ENCODE results near the gene FNTB.

DNA sequence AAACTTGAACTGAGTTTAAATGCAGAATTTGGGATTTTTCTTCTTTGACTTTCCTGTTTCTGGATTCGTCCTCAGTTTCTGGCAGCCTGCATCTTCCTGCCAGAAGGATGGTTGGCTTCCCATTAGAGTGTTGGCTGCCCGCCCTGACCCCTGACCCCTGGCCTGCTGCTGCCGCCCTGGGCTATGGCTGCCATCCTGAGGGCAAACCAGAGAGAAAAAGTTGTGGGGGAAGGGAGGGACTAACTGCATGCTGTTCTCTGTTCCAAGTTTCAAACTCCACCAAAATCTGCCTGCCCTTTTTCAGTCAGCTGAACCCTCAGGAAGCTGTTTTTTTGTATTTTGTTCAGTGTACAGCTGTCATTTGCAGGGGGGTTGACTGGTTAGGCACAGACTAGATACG is 48.4 kb downstream of the FNTB start:
- TF ChIP-seq, protein P1, sequence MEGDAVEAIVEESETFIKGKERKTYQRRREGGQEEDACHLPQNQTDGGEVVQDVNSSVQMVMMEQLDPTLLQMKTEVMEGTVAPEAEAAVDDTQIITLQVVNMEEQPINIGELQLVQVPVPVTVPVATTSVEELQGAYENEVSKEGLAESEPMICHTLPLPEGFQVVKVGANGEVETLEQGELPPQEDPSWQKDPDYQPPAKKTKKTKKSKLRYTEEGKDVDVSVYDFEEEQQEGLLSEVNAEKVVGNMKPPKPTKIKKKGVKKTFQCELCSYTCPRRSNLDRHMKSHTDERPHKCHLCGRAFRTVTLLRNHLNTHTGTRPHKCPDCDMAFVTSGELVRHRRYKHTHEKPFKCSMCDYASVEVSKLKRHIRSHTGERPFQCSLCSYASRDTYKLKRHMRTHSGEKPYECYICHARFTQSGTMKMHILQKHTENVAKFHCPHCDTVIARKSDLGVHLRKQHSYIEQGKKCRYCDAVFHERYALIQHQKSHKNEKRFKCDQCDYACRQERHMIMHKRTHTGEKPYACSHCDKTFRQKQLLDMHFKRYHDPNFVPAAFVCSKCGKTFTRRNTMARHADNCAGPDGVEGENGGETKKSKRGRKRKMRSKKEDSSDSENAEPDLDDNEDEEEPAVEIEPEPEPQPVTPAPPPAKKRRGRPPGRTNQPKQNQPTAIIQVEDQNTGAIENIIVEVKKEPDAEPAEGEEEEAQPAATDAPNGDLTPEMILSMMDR (IDR thresholded peaks at IDR 0.05; ENCODE audit: insufficient read depth, low read length): no peak
- TF ChIP-seq SPI1 (IDR thresholded peaks at IDR 0.05; ENCODE audit: borderline replicate concordance, low read depth) (no peak), POLR2AphosphoS5 (IDR thresholded peaks at IDR 0.05; ENCODE audit: low read depth) (no peak)

Data from HL-60 (cell line).